ENCODE data around the gene SMPD4. TPM values are rescaled to one million over a fixed set of nuclear protein-coding genes. Genes with fewer than 3 reads are reported as not detected.
"Not testable (repeated sequence)": the region's sequence is repeated elsewhere in the genome, so short reads cannot be mapped to it uniquely, and the experiment has no call there.

Gene SMPD4
- total RNA-seq, 1 experiment from 2014 or later = 98.9 TPM

DNA sequence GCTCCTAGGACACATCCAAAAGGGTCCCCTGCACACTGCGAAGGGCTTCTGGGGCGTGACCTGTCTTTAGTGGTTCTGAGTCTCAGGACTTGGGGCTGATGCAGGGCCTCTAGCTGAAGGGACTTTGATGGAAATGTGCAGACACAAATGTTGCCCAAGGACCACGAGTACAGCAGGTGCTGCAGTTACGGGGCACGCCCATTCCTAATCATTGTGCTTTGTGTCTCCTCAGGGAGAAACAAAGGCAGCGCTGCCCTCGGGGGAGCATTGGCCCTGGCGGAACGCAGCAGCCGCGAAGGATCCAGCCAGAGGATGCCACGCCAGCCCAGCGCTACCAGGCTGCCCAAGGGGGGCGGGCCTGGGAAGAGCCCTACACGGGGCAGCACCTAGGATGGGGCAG is 8.8 kb upstream of the SMPD4 start:
- no TSS peak for BruUV-seq (replicated peaks)
- no peaks in the 10 kb centered on the region for H3K79me2 ChIP-seq (ENCODE audit: insufficient read depth, low read length)
- H3K27me3 ChIP-seq (ENCODE audit: insufficient read depth, low read length) = no peaks in the 10 kb centered on the region
- H3K4me1 ChIP-seq (ENCODE audit: control insufficient read depth in 1 of 2, insufficient read depth in 2 of 2, low read length in 2 of 2) = peaks cover 0 to 7% of the 10 kb centered on the region in 2 experiments; a peak in 1 of 4 replicates
- DNase-seq (ENCODE audit: low read depth, low spot score) (no peak), ATAC-seq (no peak)
- no peaks in the 10 kb centered on the region for H3K9me3 ChIP-seq (ENCODE audit: control insufficient read depth in 1 of 2, insufficient read depth in 1 of 2, low read depth in 1 of 2, low read length in 2 of 2)
- no peak overlapping the region for H2AFZ ChIP-seq (ENCODE audit: low read depth, low read length, poor library complexity, severe bottlenecking)
- no peaks in the 10 kb centered on the region for H3K36me3 ChIP-seq (ENCODE audit: control insufficient read depth in 1 of 2, insufficient read depth in 2 of 2, low read length in 2 of 2)
- no peak overlapping the region for H3K27ac ChIP-seq (ENCODE audit: low read depth, low read length)
- ChIA-PET POLR2A (no interaction called here), CTCF (interaction anchor here (0.8 kb wide), 1 partner anchor 9 kb away, joined by 3 read pairs; the partner anchor contains the start of gene SMPD4), RAD21 (ENCODE audit: low non-redundant PET in 1 of 2, low total read pairs in 2 of 2, uncharacterized antibody in 2 of 2, unreplicated experiment in 2 of 2) (no interaction called here)
- H3K9me2 ChIP-seq (ENCODE audit: insufficient read depth) = no peaks in the 10 kb centered on the region
- intact Hi-C loops (cut with micrococcal nuclease) = no loop called here
- H3K9ac ChIP-seq (ENCODE audit: low read length) = no peak overlapping the region
- H3K4me3 ChIP-seq (replicated peaks in 1 of 2; ENCODE audit: low read depth in 1 of 2, low read length in 2 of 2) = no peak overlapping the region
- H3K4me2 ChIP-seq (ENCODE audit: low read length) = no peak overlapping the region
- H4K20me1 ChIP-seq (ENCODE audit: insufficient read depth) = no peaks in the 10 kb centered on the region
- TF ChIP-seq POLR2A (IDR thresholded peaks at IDR 0.05; ENCODE audit: borderline replicate concordance, extremely low read depth, insufficient read depth, insufficient read length) = no peak
- TF ChIP-seq, protein P1, sequence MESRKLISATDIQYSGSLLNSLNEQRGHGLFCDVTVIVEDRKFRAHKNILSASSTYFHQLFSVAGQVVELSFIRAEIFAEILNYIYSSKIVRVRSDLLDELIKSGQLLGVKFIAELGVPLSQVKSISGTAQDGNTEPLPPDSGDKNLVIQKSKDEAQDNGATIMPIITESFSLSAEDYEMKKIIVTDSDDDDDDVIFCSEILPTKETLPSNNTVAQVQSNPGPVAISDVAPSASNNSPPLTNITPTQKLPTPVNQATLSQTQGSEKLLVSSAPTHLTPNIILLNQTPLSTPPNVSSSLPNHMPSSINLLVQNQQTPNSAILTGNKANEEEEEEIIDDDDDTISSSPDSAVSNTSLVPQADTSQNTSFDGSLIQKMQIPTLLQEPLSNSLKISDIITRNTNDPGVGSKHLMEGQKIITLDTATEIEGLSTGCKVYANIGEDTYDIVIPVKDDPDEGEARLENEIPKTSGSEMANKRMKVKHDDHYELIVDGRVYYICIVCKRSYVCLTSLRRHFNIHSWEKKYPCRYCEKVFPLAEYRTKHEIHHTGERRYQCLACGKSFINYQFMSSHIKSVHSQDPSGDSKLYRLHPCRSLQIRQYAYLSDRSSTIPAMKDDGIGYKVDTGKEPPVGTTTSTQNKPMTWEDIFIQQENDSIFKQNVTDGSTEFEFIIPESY (IDR thresholded peaks at IDR 0.05; ENCODE audit: extremely low read depth, insufficient replicate concordance, low read length) = no peak
- TF ChIP-seq EZH2phosphoT487 (IDR thresholded peaks at IDR 0.05; ENCODE audit: borderline replicate concordance) = no peak
- no peak for TF ChIP-seq ZFX (IDR thresholded peaks at IDR 0.05)
- no peak for TF ChIP-seq YY1 (IDR thresholded peaks at IDR 0.05; ENCODE audit: extremely low read depth, insufficient replicate concordance, low read depth, low read length)
- no peak for TF ChIP-seq POLR2AphosphoS5 (IDR thresholded peaks at IDR 0.05; ENCODE audit: low read depth, low read length)
- TF ChIP-seq JUND (IDR thresholded peaks at IDR 0.05) = no peak
- TF ChIP-seq EGR1 (IDR thresholded peaks at IDR 0.05; ENCODE audit: low read depth) = no peak
- TF ChIP-seq, protein P2, sequence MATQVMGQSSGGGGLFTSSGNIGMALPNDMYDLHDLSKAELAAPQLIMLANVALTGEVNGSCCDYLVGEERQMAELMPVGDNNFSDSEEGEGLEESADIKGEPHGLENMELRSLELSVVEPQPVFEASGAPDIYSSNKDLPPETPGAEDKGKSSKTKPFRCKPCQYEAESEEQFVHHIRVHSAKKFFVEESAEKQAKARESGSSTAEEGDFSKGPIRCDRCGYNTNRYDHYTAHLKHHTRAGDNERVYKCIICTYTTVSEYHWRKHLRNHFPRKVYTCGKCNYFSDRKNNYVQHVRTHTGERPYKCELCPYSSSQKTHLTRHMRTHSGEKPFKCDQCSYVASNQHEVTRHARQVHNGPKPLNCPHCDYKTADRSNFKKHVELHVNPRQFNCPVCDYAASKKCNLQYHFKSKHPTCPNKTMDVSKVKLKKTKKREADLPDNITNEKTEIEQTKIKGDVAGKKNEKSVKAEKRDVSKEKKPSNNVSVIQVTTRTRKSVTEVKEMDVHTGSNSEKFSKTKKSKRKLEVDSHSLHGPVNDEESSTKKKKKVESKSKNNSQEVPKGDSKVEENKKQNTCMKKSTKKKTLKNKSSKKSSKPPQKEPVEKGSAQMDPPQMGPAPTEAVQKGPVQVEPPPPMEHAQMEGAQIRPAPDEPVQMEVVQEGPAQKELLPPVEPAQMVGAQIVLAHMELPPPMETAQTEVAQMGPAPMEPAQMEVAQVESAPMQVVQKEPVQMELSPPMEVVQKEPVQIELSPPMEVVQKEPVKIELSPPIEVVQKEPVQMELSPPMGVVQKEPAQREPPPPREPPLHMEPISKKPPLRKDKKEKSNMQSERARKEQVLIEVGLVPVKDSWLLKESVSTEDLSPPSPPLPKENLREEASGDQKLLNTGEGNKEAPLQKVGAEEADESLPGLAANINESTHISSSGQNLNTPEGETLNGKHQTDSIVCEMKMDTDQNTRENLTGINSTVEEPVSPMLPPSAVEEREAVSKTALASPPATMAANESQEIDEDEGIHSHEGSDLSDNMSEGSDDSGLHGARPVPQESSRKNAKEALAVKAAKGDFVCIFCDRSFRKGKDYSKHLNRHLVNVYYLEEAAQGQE (IDR thresholded peaks at IDR 0.05; ENCODE audit: low read depth) = no peak
- TF ChIP-seq TCF7L2 (IDR thresholded peaks at IDR 0.05; ENCODE audit: borderline replicate concordance, extremely low read depth, insufficient read depth, insufficient read length) = no peak
- TF ChIP-seq, protein P3, sequence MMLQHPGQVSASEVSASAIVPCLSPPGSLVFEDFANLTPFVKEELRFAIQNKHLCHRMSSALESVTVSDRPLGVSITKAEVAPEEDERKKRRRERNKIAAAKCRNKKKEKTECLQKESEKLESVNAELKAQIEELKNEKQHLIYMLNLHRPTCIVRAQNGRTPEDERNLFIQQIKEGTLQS (IDR thresholded peaks at IDR 0.05) = no peak

DNA sequence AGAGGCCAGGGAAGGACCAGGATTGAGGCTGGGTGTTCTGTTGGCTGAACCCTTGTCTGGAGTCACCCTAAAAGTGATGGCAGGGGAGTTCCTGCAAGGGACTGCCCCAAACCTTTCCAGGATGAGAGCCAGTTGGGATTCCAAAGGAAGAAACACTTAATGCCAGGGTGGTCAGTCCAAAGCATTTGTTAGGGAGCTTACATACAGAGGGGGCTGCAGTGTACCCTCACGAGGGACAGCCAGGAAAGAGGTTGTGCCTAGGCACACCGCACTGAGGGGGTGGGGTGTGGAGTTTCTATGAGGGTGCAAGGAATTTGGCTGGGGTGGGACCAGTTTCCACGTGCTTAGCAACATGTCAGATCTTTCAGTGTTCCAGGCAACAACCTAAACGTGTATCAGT is 7.6 kb upstream of the SMPD4 start:
- RAD21 ChIA-PET (ENCODE audit: low non-redundant PET in 1 of 2, low total read pairs in 2 of 2, uncharacterized antibody in 2 of 2, unreplicated experiment in 2 of 2); CTCF ChIA-PET; H3K4me1 ChIP-seq (ENCODE audit: control insufficient read depth in 1 of 2, insufficient read depth in 2 of 2, low read length in 2 of 2); intact Hi-C loops (cut with micrococcal nuclease); DNase-seq (ENCODE audit: low read depth, low spot score); H3K4me3 ChIP-seq (replicated peaks in 1 of 2; ENCODE audit: low read depth in 1 of 2, low read length in 2 of 2); H3K4me2 ChIP-seq (ENCODE audit: low read length); H3K9ac ChIP-seq (ENCODE audit: low read length); ATAC-seq; H3K79me2 ChIP-seq (ENCODE audit: insufficient read depth, low read length); BruUV-seq (replicated peaks); H3K27me3 ChIP-seq (ENCODE audit: insufficient read depth, low read length); H4K20me1 ChIP-seq (ENCODE audit: insufficient read depth); H2AFZ ChIP-seq (ENCODE audit: low read depth, low read length, poor library complexity, severe bottlenecking); H3K9me3 ChIP-seq (ENCODE audit: control insufficient read depth in 1 of 2, insufficient read depth in 1 of 2, low read depth in 1 of 2, low read length in 2 of 2); H3K9me2 ChIP-seq (ENCODE audit: insufficient read depth); H3K27ac ChIP-seq (ENCODE audit: low read depth, low read length); H3K36me3 ChIP-seq (ENCODE audit: control insufficient read depth in 1 of 2, insufficient read depth in 2 of 2, low read length in 2 of 2); POLR2A ChIA-PET: not testable (repeated sequence)
